ENCODE measurements around the gene HTT. TPM values are rescaled to one million over a fixed set of nuclear protein-coding genes. Genes with fewer than 3 reads are reported as not detected.

Gene HTT
- polyA plus RNA-seq, 1 donor from 2014 or later = 11.5 TPM

- Histone ChIP-seq H2AFZ (ENCODE audit: low read depth, low read length) (no peak overlapping the region), H3K79me2 (replicated peaks; ENCODE audit: insufficient read depth, low read length) (no peaks in the 10 kb centered on the region), H3K27ac (ENCODE audit: low read length) (no peak overlapping the region), H3K9me3 (ENCODE audit: low read length) (no peaks in the 10 kb centered on the region), H3K4me2 (ENCODE audit: low read length) (no peak overlapping the region), H4K20me1 (ENCODE audit: insufficient read depth) (no peaks in the 10 kb centered on the region), H3K36me3 (ENCODE audit: insufficient read depth, low read length) (peaks cover 17% of the 10 kb centered on the region), H3K9me2 (ENCODE audit: insufficient read depth, low read length) (no peaks in the 10 kb centered on the region), H3K9ac (ENCODE audit: low read length) (no peak overlapping the region), H3K27me3 (ENCODE audit: insufficient read depth, low read depth, low read length) (no peaks in the 10 kb centered on the region), H3K4me3 (ENCODE audit: low read length) (no peak overlapping the region), H3F3A (ENCODE audit: insufficient read depth, low read length, poor library complexity, severe bottlenecking) (no peaks in the 10 kb centered on the region)
- TF ChIP-seq TAF1 (IDR thresholded peaks at IDR 0.05; ENCODE audit: low read depth) (no peak), EZH2 (IDR thresholded peaks at IDR 0.05; ENCODE audit: borderline replicate concordance, insufficient read depth, low read length, poor library complexity, severe bottlenecking) (no peak), RAD21 (conservative IDR thresholded peaks at IDR 0.05) (no peak), MXI1 (conservative IDR thresholded peaks at IDR 0.05; ENCODE audit: poor library complexity, severe bottlenecking) (no peak), SMC3 (conservative IDR thresholded peaks at IDR 0.05; ENCODE audit: poor library complexity) (no peak), CTCF (IDR thresholded peaks at IDR 0.05; ENCODE audit: poor library complexity, severe bottlenecking) (no peak), EP300 (conservative IDR thresholded peaks at IDR 0.05; ENCODE audit: poor library complexity, severe bottlenecking) (no peak), REST (IDR thresholded peaks at IDR 0.05; ENCODE audit: borderline replicate concordance) (no peak)
These were observed 59.7 kb downstream of the HTT start for GRCh38 chr4:3134201-3134600.

GRCh38 chr4:3135155-3136011, 60.9 kb downstream of the HTT start:
- H3K9me3 ChIP-seq (ENCODE audit: low read length) = no peaks in the 10 kb centered on the region
- H3K27me3 ChIP-seq (ENCODE audit: insufficient read depth, low read depth, low read length) = no peaks in the 10 kb centered on the region
- H2AFZ ChIP-seq (ENCODE audit: low read depth, low read length) = no peak overlapping the region
- TF ChIP-seq RAD21 (conservative IDR thresholded peaks at IDR 0.05) (no peak), REST (IDR thresholded peaks at IDR 0.05; ENCODE audit: borderline replicate concordance) (no peak), SMC3 (conservative IDR thresholded peaks at IDR 0.05; ENCODE audit: poor library complexity) (no peak), EZH2 (IDR thresholded peaks at IDR 0.05; ENCODE audit: borderline replicate concordance, insufficient read depth, low read length, poor library complexity, severe bottlenecking) (no peak), MXI1 (conservative IDR thresholded peaks at IDR 0.05; ENCODE audit: poor library complexity, severe bottlenecking) (no peak), EP300 (conservative IDR thresholded peaks at IDR 0.05; ENCODE audit: poor library complexity, severe bottlenecking) (no peak), CTCF (IDR thresholded peaks at IDR 0.05; ENCODE audit: poor library complexity, severe bottlenecking) (no peak), POLR2AphosphoS5 (IDR thresholded peaks at IDR 0.05) (no peak), TAF1 (IDR thresholded peaks at IDR 0.05; ENCODE audit: low read depth) (no peak)
- no peaks in the 10 kb centered on the region for H3F3A ChIP-seq (ENCODE audit: insufficient read depth, low read length, poor library complexity, severe bottlenecking)
- H3K79me2 ChIP-seq (replicated peaks; ENCODE audit: insufficient read depth, low read length) = no peaks in the 10 kb centered on the region
- H4K20me1 ChIP-seq (ENCODE audit: insufficient read depth) = no peaks in the 10 kb centered on the region
- H3K9ac ChIP-seq (ENCODE audit: low read length) = no peak overlapping the region
- H3K36me3 ChIP-seq (ENCODE audit: insufficient read depth, low read length) = peaks cover 17% of the 10 kb centered on the region
- H3K4me3 ChIP-seq (ENCODE audit: low read length) = no peak overlapping the region
- no peaks in the 10 kb centered on the region for H3K9me2 ChIP-seq (ENCODE audit: insufficient read depth, low read length)
- H3K4me2 ChIP-seq (ENCODE audit: low read length) = no peak overlapping the region
- H3K27ac ChIP-seq (ENCODE audit: low read length) = no peak overlapping the region
